IPS DF 19.7 (cell line): ENCODE data around the gene HEATR1.

Source experiments
- DNase-seq: peaks from one replicate; pipeline ENCODE4 v3.0.0-alpha.2; 2013; ENCODE audit warnings: low read depth, low spot score

Gene HEATR1

DNA sequence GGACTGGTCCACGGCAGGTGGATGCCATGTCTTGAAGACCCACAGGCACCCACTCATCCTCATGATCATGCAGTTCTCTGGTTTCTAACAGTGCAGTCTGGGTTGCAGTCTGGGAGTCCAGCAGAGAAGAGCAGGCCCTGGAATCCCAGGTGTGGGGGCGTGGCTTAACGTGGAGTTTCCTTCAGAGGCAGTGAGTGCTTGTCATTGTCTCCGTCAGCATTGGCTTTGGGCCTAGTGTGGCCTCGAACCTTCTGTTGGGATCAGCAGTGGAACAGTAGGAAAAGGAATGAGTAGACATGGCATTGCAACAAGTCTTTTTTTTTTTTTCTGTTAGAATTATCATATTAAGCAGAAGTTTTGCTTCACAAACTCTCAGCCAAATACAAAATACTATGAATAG lies 67.8 kb downstream of the HEATR1 start:
- DNase-seq = no peak

DNA sequence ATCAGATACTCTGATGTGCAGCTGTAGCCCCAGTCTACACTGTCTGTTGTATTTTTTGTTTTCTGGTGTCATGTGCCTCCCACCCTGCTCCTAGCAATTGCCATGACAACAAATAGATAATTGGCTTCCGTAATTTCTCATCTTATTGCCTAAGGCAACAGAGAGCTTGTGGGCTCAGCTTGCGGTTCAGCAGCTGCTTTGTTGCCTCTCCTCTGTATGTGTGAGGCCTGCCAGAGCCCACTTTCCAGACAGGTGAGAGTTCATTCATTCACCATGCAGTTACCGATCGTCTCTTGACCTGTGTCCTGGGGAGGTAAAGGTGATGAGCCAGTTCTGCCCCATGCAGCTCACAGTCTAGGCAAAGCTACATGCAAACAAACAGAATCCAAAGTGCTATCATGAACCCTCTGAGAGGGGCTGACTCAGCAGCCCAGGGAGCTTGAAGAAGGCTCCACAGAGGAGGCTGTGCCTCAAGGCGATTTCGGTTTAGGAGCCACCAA lies 68.6 kb downstream of the HEATR1 start:
- DNase-seq = no peak

- no peak for DNase-seq
Measured at GRCh38 chr1:236535190-236535589, 69.1 kb downstream of the HEATR1 start.

DNA sequence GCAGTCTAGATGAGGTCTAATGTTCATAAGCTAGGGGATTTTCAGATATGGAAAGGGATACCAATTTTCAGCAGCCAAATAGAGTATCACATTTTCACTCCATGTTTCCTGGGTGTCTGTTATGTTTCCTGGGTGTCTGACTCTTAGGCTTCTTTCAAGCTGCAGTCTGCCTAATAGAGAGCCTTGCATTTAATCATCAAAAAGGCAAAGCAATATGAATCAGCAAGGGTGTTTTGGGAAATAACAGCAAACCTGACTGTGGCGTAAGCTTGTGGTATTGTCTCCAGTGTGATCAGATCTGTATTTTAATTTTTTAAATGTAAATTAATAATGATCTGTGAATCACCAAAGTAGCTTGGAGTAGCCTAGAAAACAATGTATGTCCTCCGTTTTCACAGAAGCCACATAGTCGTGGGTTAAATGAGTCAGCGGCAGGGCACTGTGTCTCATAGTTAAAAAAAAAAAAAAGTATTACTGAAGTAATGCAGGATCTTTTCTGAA lies 70.1 kb downstream of the HEATR1 start:
- no peak for DNase-seq

DNA sequence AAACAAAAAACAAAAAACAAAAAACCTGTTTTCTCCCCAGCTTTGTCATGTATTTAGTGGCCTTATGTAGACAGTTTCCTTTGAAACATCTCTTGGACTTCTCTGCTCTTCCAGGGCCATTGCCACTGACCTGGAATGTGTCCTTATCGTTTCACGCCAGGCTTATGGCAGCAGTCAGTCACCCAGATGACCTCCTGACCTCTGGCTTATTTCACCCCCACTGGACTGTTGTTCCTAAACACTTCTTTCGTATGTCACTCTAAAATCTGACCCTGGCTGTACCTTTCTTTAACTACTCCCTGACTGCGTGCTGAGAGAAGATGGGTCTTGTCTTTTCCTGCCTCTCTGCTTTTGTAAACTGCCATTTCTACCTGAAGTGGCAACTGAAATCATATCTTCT lies 71.5 kb downstream of the HEATR1 start:
- DNase-seq = no peak

DNA sequence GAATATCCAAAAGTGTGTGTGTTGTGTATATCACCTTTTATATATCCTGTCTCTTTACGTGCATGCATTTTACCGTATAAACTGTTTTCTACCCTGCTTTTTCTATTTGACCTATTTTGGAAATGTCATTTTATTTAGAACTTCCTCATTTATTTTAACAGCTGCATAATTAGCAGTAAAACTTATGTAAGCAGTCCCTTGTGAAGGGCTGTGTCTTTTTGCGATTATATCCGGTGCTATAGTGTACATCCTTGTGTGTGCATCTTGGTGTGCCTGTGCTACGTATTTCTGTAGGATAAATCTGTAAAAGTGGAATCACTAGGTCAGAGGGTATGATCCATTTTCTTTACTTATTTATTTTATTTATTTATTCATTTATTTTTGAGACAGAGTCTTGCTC lies 73.4 kb downstream of the HEATR1 start:
- no peak for DNase-seq

DNA sequence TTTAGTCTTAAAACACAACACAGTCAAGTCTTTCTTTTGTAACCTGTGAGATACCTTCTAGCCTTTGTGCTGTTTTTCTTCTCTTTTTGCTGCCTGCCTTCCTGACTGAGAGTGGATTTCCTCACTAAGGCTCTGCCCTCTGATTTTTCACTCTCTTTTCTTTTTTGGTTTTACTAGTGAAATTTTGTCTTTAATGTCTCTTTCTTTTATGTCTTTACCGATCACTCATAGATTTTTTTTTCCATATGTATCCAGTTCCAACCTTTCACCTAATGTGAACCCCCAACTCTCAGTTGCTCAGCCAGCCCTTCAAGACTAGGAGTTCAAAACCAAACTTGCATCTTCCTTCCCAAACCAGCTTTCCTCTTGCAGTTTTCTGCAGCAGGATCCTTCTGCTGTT lies 74.0 kb downstream of the HEATR1 start:
- no peak for DNase-seq

DNA sequence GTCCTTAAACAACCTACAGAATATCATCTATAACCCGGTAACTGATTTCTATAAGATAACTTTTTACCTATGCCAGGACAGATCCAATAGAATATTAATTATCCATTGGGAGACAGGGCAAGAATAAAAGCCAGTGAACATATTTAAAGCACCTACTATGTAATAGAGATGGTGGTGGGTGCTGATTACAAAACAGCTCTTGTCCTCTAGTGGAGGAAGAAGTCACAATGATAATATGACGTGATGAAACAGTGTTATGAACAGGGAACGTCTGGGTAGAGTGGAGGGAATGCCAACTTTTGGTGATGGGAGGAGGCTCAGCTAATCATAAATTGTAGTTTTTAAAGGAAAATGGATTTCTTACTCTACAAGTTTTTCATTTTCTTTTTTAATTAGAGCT lies 78.2 kb downstream of the HEATR1 start:
- no peak for DNase-seq

DNA sequence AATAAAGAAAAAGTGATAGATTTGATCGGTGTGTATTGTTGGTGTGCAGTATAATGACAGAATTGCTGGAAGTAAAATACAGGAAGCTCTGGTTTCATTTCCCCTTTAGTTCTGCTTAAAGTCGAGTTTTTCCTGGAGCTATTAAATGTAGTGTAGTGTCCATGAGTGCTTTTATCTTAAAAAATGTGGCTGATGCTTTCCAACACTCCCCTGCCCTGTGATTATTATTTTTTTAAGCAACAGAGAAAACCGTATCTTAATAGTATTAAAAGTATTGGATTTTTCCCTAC lies 79.5 kb downstream of the HEATR1 start:
- DNase-seq = no peak

GRCh38 chr1:236524142-236524894 lies 80.0 kb downstream of the HEATR1 start:
- peak; percentile 57 for DNase-seq

- no peak for DNase-seq
Measured at GRCh38 chr1:236523704-236524141, 80.6 kb downstream of the HEATR1 start, which contains the start of gene LGALS8. Gene LGALS8 (plus strand): TSS chr1:236523982. CDS start chr1:236526071, 2,089 bp downstream.

- no peak for DNase-seq
Measured at GRCh38 chr1:236522937-236523703, 81.2 kb downstream of the HEATR1 start.

DNA sequence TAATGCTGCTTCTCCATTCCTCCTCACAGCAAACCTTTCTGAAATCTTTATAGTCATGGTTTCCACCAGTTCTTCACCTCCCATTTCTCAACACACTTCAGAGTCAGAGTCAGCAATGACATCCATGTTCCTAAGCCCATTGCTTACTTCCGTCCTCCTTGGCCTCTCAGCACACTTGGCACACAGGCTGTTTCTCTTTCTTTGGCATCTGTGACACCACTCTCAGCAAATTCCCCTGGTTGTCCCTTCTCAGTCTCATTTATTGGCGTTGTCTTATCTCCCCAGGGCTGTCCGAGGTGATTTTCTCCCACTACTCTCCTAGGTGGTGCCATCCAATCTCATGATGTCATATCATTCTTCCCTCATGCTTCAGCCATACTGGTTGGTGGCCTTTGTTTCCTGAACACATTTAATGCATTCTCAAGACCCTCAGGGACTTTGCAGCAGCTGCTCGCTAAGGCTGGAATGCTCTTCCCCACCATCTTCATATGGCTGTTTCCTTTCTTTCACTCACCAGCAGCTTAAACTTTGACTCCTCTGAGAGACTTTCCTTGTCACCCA lies 83.8 kb downstream of the HEATR1 start:
- no peak for DNase-seq

GRCh38 chr1:236518322-236518721 lies 86.0 kb downstream of the HEATR1 start:
- DNase-seq = no peak

GRCh38 chr1:236516929-236517704 lies 87.2 kb downstream of the HEATR1 start:
- no peak for DNase-seq

DNA sequence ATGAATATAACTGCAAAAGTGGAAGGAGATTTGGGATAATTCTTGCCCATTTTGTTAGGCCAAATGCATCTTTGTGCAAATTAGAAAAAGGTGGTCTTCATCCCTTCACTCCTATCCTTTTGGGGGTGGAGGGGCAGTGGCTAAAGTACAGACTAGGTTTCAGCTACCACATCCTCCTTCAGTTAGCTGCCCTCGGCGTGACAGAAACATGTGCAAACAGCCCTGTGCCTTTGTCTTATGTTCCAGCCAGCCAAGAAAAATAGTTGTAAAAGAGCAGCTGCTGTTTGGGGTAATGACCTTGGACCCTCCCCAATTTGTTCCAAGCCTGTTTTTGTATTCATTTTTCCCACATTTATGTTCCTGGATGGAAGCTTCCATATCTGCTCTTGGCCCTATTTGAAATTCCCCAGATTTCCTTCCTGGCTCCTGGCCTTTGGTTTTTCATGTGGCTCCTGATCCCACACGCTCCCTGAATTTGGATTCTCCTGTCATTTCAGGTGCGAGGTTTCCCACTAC lies 88.8 kb downstream of the HEATR1 start:
- DNase-seq = no peak

DNA sequence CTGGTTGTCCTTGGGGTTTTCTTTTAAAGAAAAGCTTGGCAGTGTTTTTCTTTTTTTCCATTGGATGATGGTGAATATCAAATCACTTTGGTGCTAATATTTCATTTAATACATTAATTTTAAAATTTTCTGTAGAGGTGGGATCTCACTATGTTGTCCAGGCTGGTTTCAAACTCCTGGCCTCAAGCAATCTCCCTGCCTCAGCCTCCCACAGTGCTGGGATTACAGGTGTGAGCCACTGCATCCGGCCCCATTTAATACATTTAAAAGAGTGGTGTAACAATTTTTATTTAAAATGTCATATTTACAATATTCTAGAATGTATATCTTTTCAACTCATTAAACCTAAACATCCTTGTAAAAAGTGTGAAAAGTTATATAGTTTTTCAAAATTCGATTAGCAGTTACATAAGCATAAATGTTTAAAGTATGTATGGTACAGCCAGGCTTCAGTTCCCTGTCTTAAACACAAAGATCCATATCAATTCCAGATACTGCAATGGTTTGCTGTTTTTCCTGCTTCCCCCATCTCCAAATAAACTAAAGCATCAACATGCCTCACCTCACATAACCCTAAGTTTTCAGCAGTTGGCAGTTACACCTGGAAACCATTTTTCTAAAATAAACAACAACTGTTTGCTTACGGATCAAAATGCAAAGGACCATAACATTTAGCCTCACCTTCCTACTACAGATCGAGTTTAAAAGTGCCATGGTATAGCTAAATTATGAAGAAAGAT lies 89.4 kb downstream of the HEATR1 start:
- no peak for DNase-seq

DNA sequence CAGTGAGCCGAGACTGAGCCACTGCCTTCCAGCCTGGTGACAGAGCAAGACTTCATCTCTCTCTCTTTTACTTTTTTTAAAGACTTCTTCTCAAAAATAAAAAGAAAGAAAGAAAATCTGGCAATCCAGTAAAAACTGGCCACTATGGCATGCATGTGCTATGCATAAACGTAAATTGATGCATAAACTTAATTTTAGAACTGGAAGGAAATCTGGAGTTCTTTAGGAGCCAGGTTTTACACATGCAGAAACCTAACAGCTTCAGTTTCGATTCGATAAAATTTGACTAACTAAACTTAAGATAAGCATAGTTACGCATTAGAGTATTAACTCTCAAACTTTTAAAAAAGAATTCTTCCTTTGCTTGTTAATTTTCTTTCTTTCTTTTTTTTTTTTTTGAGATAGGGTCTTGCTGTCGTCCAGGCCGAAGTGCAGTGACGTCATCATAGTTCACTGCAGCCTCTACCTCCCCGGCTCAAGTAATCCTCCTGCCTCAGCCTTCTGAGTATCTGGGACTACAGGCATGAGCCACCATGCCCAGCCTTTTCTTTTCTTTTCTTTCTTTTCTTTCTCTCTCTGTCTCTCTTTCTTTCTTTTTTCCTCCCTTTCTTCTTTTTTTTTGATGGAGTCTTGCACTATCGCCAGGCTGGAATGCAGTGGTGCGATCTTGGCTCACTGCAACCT lies 92.4 kb downstream of the HEATR1 start:
- no peak for DNase-seq

DNA sequence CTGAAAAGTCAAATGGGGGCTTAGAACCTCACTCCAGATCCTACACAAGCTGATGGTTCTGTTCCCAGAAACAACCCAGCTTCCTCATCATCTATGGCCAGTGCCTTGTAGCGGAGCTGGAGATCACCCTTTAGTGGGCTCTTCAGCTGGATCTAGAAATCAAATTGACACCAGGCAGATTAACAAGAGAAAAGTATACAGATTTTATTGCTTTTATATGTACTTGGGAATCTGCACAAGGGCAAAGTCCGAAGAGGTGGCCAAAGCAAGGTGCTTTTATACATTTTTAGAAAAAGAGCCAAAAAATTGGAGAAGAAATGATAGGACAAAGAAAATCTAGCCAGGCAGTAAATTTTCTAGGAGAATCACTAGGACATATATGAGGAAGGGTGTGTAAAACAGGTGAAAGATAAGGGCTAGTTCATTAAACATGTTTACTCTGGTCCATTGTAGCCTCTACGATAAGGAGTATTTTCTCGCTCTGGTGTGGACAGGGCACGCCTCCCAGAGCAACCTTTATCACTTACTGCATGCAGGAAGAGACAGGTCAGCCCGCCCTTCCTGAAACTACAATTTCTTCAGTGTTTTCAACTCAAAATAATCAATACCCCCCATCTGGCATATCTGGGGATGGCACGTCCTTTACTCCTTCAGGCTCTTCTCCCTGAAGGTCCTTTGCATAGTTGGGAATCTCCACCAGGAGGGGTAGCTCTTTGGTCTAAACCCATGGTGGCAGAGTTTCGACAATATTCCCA lies 94.5 kb downstream of the HEATR1 start:
- no peak for DNase-seq
